ENCODE data around the gene BRD1. TPM values are rescaled to one million over a fixed set of nuclear protein-coding genes. Genes with fewer than 3 reads are reported as not detected.

The BRD1 gene
- total and polyA plus RNA-seq, 9 of the 15 experiments (the other 6 are each of a cell fraction or from before 2014, with no cell fraction given) = 0.42 to 17.6 (median 5.5) TPM

- DNase-seq (ENCODE audit: extremely low read depth in 1 of 4, low spot score in 3 of 4) (peak in 1 of 4 experiments; percentile 49), FAIRE-seq (peak; percentile 75), ATAC-seq (peak; percentile 85)
- no peak overlapping the region for H3K4me3 ChIP-seq
- in situ Hi-C loops (cut with MboI) = no loop called here
- peaks cover 76% of the 10 kb centered on the region for H3K79me2 ChIP-seq (ENCODE audit: control insufficient read depth, insufficient read depth, low read length)
- peaks cover 11% of the 10 kb centered on the region; the same call in 2 of the 3 replicates for H3K36me3 ChIP-seq (ENCODE audit: control insufficient read depth, insufficient read depth, low read length)
- no peaks in the 10 kb centered on the region for H3K27me3 ChIP-seq (ENCODE audit: control insufficient read depth in 2 of 2, insufficient read depth in 2 of 2, low read length in 2 of 2)
- intact Hi-C loops (cut with micrococcal nuclease) = no loop called here
- H3K4me1 ChIP-seq (replicated peaks in 1 of 2; ENCODE audit: control insufficient read depth in 2 of 2, insufficient read depth in 2 of 2, low read length in 2 of 2) = peaks cover 6 to 13% of the 10 kb centered on the region in 2 experiments; a peak in 4 of 5 replicates
- peaks cover 3% of the 10 kb centered on the region for H3K9me3 ChIP-seq (replicated peaks; ENCODE audit: control insufficient read depth, insufficient read depth, low read depth, low read length)
- WGBS (ENCODE audit: insufficient coverage, low coverage, missing lambda C conversion rate) = 23% methylated on average over 7 of the region's 7 CpGs
- ChIA-PET CTCF (ENCODE audit: low intra/inter-chr PET ratio) (no interaction called here), POLR2A (interaction anchor here (0.8 to 1.4 kb wide), 3 partner anchors 9 to 23 kb away, joined by 3 to 6 read pairs (median 3); no protein-coding TSS in a partner anchor)
- no peak overlapping the region for H3K9ac ChIP-seq (ENCODE audit: insufficient read depth in 1 of 2, low read depth in 2 of 2, low read length in 2 of 2)
- peaks cover 9% of the 10 kb centered on the region; the same call in 1 of the 2 replicates for H4K20me1 ChIP-seq (replicated peaks; ENCODE audit: control insufficient read depth, insufficient read depth, low read length)
- peak overlapping the region; percentile 62; the same call in 1 of the 2 replicates for H3K4me2 ChIP-seq (ENCODE audit: insufficient read depth, low read length)
- no TSS peak for BruUV-seq (replicated peaks)
- no peaks in the 10 kb centered on the region for H3K9me1 ChIP-seq (ENCODE audit: control insufficient read depth, insufficient read depth, low read length)
- no peak overlapping the region for H2AFZ ChIP-seq (ENCODE audit: low read depth, low read length)
- H3K27ac ChIP-seq (ENCODE audit: extremely low read depth, low read depth, low read length) = peak overlapping the region; percentile 69
- TF ChIP-seq FOXK2 (conservative IDR thresholded peaks at IDR 0.05 in 1 of 2, IDR thresholded peaks at IDR 0.05 in 1 of 2; ENCODE audit: low read depth in 2 of 2) (0 out of 4 replicates have a peak, but pooled peaks have one; percentile 47 to 66), ZNF3 (CRISPR knock-in tag; IDR thresholded peaks at IDR 0.05) (no peak), ZNF347 (CRISPR knock-in tag; IDR thresholded peaks at IDR 0.05; ENCODE audit: low read depth) (no peak), FOXM1 (IDR thresholded peaks at IDR 0.05; ENCODE audit: low read depth) (no peak), FOXM1 (CRISPR knock-in tag; IDR thresholded peaks at IDR 0.05; ENCODE audit: low read depth) (no peak), MAFF (IDR thresholded peaks at IDR 0.05; ENCODE audit: low read length) (peak; percentile 66), ZNF134 (CRISPR knock-in tag; conservative IDR thresholded peaks at IDR 0.05) (no peak), ZNF165 (CRISPR knock-in tag; IDR thresholded peaks at IDR 0.05; ENCODE audit: borderline replicate concordance) (no peak), SMAD3 (CRISPR knock-in tag; conservative IDR thresholded peaks at IDR 0.05) (no peak), RBM34 (IDR thresholded peaks at IDR 0.05; ENCODE audit: borderline replicate concordance, insufficient read depth, low read length) (no peak), SMARCA4 (IDR thresholded peaks at IDR 0.05) (peak; percentile 52; the same call in 1 of the 2 replicates), SP2 (IDR thresholded peaks at IDR 0.05; ENCODE audit: extremely low read depth, low read depth, low read length, poor library complexity, severe bottlenecking) (no peak), NR2F6 (CRISPR knock-in tag; IDR thresholded peaks at IDR 0.05) (no peak)
- TF ChIP-seq, protein P1, sequence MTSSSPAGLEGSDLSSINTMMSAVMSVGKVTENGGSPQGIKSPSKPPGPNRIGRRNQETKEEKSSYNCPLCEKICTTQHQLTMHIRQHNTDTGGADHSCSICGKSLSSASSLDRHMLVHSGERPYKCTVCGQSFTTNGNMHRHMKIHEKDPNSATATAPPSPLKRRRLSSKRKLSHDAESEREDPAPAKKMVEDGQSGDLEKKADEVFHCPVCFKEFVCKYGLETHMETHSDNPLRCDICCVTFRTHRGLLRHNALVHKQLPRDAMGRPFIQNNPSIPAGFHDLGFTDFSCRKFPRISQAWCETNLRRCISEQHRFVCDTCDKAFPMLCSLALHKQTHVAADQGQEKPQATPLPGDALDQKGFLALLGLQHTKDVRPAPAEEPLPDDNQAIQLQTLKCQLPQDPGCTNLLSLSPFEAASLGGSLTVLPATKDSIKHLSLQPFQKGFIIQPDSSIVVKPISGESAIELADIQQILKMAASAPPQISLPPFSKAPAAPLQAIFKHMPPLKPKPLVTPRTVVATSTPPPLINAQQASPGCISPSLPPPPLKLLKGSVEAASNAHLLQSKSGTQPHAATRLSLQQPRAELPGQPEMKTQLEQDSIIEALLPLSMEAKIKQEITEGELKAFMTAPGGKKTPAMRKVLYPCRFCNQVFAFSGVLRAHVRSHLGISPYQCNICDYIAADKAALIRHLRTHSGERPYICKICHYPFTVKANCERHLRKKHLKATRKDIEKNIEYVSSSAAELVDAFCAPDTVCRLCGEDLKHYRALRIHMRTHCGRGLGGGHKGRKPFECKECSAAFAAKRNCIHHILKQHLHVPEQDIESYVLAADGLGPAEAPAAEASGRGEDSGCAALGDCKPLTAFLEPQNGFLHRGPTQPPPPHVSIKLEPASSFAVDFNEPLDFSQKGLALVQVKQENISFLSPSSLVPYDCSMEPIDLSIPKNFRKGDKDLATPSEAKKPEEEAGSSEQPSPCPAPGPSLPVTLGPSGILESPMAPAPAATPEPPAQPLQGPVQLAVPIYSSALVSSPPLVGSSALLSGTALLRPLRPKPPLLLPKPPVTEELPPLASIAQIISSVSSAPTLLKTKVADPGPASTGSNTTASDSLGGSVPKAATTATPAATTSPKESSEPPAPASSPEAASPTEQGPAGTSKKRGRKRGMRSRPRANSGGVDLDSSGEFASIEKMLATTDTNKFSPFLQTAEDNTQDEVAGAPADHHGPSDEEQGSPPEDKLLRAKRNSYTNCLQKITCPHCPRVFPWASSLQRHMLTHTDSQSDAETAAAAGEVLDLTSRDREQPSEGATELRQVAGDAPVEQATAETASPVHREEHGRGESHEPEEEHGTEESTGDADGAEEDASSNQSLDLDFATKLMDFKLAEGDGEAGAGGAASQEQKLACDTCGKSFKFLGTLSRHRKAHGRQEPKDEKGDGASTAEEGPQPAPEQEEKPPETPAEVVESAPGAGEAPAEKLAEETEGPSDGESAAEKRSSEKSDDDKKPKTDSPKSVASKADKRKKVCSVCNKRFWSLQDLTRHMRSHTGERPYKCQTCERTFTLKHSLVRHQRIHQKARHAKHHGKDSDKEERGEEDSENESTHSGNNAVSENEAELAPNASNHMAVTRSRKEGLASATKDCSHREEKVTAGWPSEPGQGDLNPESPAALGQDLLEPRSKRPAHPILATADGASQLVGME (CRISPR knock-in tag; IDR thresholded peaks at IDR 0.05) = no peak
Observed at GRCh38 chr22:49872347-49872746, 44.7 kb upstream of the BRD1 start.

Measured in K562 (cell line).